ENCODE measurements around the gene CCDC9. TPM values are rescaled to one million over a fixed set of nuclear protein-coding genes. Genes with fewer than 3 reads are reported as not detected.
A peak's percentile ranks its signal among the peaks of the same experiment; 100 is the strongest.

Gene CCDC9
- total RNA-seq, 4 donors from 2014 or later, result 13.1 to 22.7 (median 18.5) TPM

GRCh38 chr19:47228168-47228936, 28.0 kb upstream of the CCDC9 start:
- in situ Hi-C loops (cut with MboI; ENCODE audit: low sequenced_read_pairs in 4 of 4), result no loop called here
- Histone ChIP-seq H3K27ac (peak overlapping the region; percentile 98 to 100 (median 100)), H3K4me3 (peak overlapping the region; percentile 72 to 100 (median 86)), H3K9me3 (no peaks in the 10 kb centered on the region), H3K4me1 (peaks cover 26 to 31% of the 10 kb centered on the region in 2 donors), H3K36me3 (no peaks in the 10 kb centered on the region), H3K27me3 (no peaks in the 10 kb centered on the region)
- intact Hi-C loops (cut with DNase I; ENCODE audit: low total_unique reads), result loop anchor here (5.0 kb wide), 1 partner anchor 251 kb away; no protein-coding TSS in a partner anchor
- DNase-seq, result peak; percentile 44 to 76
- TF ChIP-seq POLR2A (IDR thresholded peaks at IDR 0.05), result peak; percentile 4 to 61
- TF ChIP-seq, protein P1, sequence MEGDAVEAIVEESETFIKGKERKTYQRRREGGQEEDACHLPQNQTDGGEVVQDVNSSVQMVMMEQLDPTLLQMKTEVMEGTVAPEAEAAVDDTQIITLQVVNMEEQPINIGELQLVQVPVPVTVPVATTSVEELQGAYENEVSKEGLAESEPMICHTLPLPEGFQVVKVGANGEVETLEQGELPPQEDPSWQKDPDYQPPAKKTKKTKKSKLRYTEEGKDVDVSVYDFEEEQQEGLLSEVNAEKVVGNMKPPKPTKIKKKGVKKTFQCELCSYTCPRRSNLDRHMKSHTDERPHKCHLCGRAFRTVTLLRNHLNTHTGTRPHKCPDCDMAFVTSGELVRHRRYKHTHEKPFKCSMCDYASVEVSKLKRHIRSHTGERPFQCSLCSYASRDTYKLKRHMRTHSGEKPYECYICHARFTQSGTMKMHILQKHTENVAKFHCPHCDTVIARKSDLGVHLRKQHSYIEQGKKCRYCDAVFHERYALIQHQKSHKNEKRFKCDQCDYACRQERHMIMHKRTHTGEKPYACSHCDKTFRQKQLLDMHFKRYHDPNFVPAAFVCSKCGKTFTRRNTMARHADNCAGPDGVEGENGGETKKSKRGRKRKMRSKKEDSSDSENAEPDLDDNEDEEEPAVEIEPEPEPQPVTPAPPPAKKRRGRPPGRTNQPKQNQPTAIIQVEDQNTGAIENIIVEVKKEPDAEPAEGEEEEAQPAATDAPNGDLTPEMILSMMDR (IDR thresholded peaks at IDR 0.05 in 4 of 5, conservative IDR thresholded peaks at IDR 0.05 in 1 of 5), result no peak
- ATAC-seq, result peak in 1 of 2 donors; percentile 2

GRCh38 chr19:47228937-47229675, 27.2 kb upstream of the CCDC9 start:
- in situ Hi-C loops (cut with MboI; ENCODE audit: low sequenced_read_pairs in 4 of 4) (no loop called here), intact Hi-C loops (cut with DNase I; ENCODE audit: low total_unique reads) (loop anchor here (5.0 kb wide), 1 partner anchor 252 kb away; no protein-coding TSS in a partner anchor)
- Histone ChIP-seq H3K27ac (peak overlapping the region; percentile 98 to 100 (median 100)), H3K4me1 (peaks cover 26 to 31% of the 10 kb centered on the region in 2 donors), H3K27me3 (no peaks in the 10 kb centered on the region), H3K9me3 (no peaks in the 10 kb centered on the region), H3K4me3 (peak overlapping the region; percentile 84 to 100 (median 90)), H3K36me3 (no peaks in the 10 kb centered on the region)
- DNase-seq (peak; percentile 31 to 57), ATAC-seq (no peak)
- TF ChIP-seq, protein P1 (IDR thresholded peaks at IDR 0.05 in 4 of 5, conservative IDR thresholded peaks at IDR 0.05 in 1 of 5), result no peak
- peak; percentile 37 to 73 for TF ChIP-seq POLR2A (IDR thresholded peaks at IDR 0.05)

GRCh38 chr19:47229676-47230053, 26.7 kb upstream of the CCDC9 start:
- no peak for ATAC-seq
- in situ Hi-C loops (cut with MboI; ENCODE audit: low sequenced_read_pairs in 4 of 4), result no loop called here
- peaks cover 26 to 31% of the 10 kb centered on the region in 2 donors for H3K4me1 ChIP-seq
- no peak for DNase-seq
- H3K9me3 ChIP-seq, result no peaks in the 10 kb centered on the region
- H3K36me3 ChIP-seq, result no peaks in the 10 kb centered on the region
- peak overlapping the region; percentile 98 to 100 (median 100) for H3K27ac ChIP-seq
- no peaks in the 10 kb centered on the region for H3K27me3 ChIP-seq
- peak overlapping the region; percentile 84 to 100 (median 90) for H3K4me3 ChIP-seq
- TF ChIP-seq, protein P1 (IDR thresholded peaks at IDR 0.05 in 4 of 5, conservative IDR thresholded peaks at IDR 0.05 in 1 of 5), result no peak
- TF ChIP-seq POLR2A (IDR thresholded peaks at IDR 0.05), result peak in 1 of 2 donors; percentile 46
- intact Hi-C loops (cut with DNase I; ENCODE audit: low total_unique reads), result loop anchor here (5.0 kb wide), 1 partner anchor 252 kb away; no protein-coding TSS in a partner anchor

DNA sequence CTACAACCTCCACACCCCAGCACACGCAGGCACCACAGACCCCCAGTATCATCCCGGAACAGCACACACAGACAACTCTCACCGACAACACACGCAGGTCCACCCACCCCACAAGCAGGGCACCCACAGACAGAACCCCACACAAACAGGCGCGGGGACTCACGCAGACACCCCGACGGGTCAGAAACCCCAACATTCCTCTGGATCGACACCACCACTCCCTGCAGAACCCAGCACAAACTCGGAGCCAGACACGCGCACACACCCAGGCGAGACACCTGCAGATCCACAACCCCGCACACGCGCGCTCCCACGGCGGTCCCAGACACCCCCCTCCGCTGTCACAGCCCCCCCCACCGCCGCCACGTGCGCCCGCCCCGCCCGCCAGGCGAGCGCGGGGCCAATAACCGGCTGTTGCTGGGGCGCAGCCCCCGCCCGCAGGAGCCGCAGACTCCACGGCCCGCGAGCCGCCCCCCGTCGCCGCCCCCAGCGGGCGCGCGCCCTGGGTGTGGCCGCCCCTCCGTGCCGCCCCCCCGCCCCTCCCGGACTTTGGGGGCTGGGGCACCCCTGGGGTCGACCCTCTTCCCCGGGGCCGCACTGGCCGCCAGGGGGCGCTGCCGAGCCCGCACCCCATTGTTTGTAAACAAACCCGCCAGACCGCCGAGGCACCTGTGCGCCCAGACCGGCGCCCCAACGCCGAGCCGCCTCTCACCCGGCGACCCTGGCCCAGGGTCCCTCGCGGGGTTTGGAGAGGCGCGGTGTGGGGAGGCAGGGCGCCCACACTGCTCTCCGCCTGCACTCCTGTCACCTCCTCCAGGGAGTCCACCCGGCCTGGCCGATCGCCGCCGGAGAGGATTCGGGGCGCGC, 26.0 kb upstream of the CCDC9 start:
- intact Hi-C loops (cut with DNase I; ENCODE audit: low total_unique reads), result no loop called here
- peaks cover 26 to 30% of the 10 kb centered on the region in 2 donors for H3K4me1 ChIP-seq

More for the DNA sequence above, 26.0 kb upstream of the CCDC9 start:
- no peaks in the 10 kb centered on the region for H3K27me3 ChIP-seq
- DNase-seq (peak; percentile 47 to 70), ATAC-seq (peak; percentile 21 to 35)
- in situ Hi-C loops (cut with MboI; ENCODE audit: low sequenced_read_pairs in 4 of 4), result no loop called here
- H3K27ac ChIP-seq, result peak overlapping the region; percentile 98 to 100 (median 100)
- H3K4me3 ChIP-seq, result peak overlapping the region; percentile 84 to 100 (median 90)
- TF ChIP-seq, protein P1 (IDR thresholded peaks at IDR 0.05 in 4 of 5, conservative IDR thresholded peaks at IDR 0.05 in 1 of 5), result peak; percentile 88 to 100 (median 99)
- TF ChIP-seq POLR2A (IDR thresholded peaks at IDR 0.05), result no peak
- no peaks in the 10 kb centered on the region for H3K36me3 ChIP-seq
- no peaks in the 10 kb centered on the region for H3K9me3 ChIP-seq
